OCI-LY1 (cell line): ENCODE results near the gene C2.

Experiments used
- H2AFZ ChIP-seq: fragments of 200-600 bp; sonication (generic), shearing (Covaris generic); 2 replicates; pipeline ENCODE4 v1.6.0; 2014; ENCODE audit warnings: antibody characterized with exemption, mild to moderate bottlenecking, low read length
- H3F3A ChIP-seq: fragments of 200-600 bp; sonication (generic), shearing (Covaris generic); 2 replicates; pipeline ENCODE4 v1.6.0; 2014; ENCODE audit warnings: mild to moderate bottlenecking, antibody characterized with exemption, low read length, moderate library complexity; ENCODE audit not compliant: insufficient read depth
- H3K27ac ChIP-seq: fragments of 200-600 bp; sonication (generic); 2 replicates; pipeline ENCODE4 v1.5.1; 2014; ENCODE audit warnings: low read length, mixed run types, mild to moderate bottlenecking, low read depth; ENCODE audit not compliant: poor library complexity, severe bottlenecking
- H3K27me3 ChIP-seq: fragments of 200-600 bp; sonication (generic); 2 replicates; pipeline ENCODE4 v1.6.0; 2014; ENCODE audit warnings: antibody characterized with exemption, mild to moderate bottlenecking, low read length, moderate library complexity; ENCODE audit not compliant: insufficient read depth
- H3K36me3 ChIP-seq: fragments of 200-600 bp; sonication (generic); 2 replicates; pipeline ENCODE4 v1.6.1; 2014; ENCODE audit warnings: mild to moderate bottlenecking, antibody characterized with exemption, low read length, moderate library complexity, mixed read lengths; ENCODE audit not compliant: insufficient read depth
- H3K4me1 ChIP-seq: fragments of 200-600 bp; sonication (generic); 2 replicates; pipeline ENCODE4 v1.5.1; 2014; ENCODE audit warnings: mild to moderate bottlenecking, low read length, moderate library complexity; ENCODE audit not compliant: insufficient read depth, severe bottlenecking
- H3K4me2 ChIP-seq: fragments of 200-600 bp; sonication (generic), shearing (Covaris generic); 2 replicates; pipeline ENCODE4 v1.6.1; 2014; ENCODE audit warnings: low read length
- H3K4me3 ChIP-seq: fragments of 200-600 bp; sonication (generic); 2 replicates; pipeline ENCODE4 v1.5.1; 2014; ENCODE audit warnings: low read length, low read depth, mild to moderate bottlenecking, mixed read lengths; ENCODE audit not compliant: poor library complexity, severe bottlenecking
- H3K79me2 ChIP-seq: fragments of 200-600 bp; shearing (Covaris generic); 2 replicates; pipeline ENCODE4 v1.6.1; 2016; ENCODE audit warnings: mixed run types, low read length, mixed read lengths; ENCODE audit not compliant: insufficient read depth
- H3K9ac ChIP-seq: fragments of 200-600 bp; sonication (generic), shearing (Covaris generic); 2 replicates; pipeline ENCODE4 v1.6.1; 2014; ENCODE audit warnings: mild to moderate bottlenecking, low read length, mixed read lengths
- H3K9me2 ChIP-seq: fragments of 200-600 bp; sonication (generic), shearing (Covaris generic); 2 replicates; pipeline ENCODE4 v1.6.1; 2014; ENCODE audit warnings: low read depth, mild to moderate bottlenecking, low read length, mixed read lengths
- H3K9me3 ChIP-seq: fragments of 200-600 bp; shearing (Covaris generic); 2 replicates; pipeline ENCODE4 v1.6.1; 2014; ENCODE audit warnings: low read length, mixed read lengths
- H4K20me1 ChIP-seq: fragments of 200-600 bp; sonication (generic), shearing (Covaris generic); 2 replicates; pipeline ENCODE4 v1.6.0; 2016; ENCODE audit warnings: mild to moderate bottlenecking, low read length; ENCODE audit not compliant: insufficient read depth
- CTCF ChIP-seq: fragments of 200-600 bp; sonication (generic), shearing (Covaris generic); IDR thresholded peaks from 2 replicates; pipeline ENCODE4 v1.5.1; 2017; ENCODE audit warnings: mild to moderate bottlenecking, antibody characterized with exemption, low read length, moderate library complexity, mixed read lengths
- EZH2 ChIP-seq: fragments of 200-600 bp; sonication (generic), shearing (Covaris generic); IDR thresholded peaks from 2 replicates; pipeline ENCODE4 v1.8.0; 2017; ENCODE audit warnings: borderline replicate concordance, mixed run types, mild to moderate bottlenecking, antibody characterized with exemption, low read length, moderate library complexity, mixed read lengths

Gene C2

GRCh38 chr6:31935823-31936222 lies 8.3 kb downstream of the C2 start:
- Histone ChIP-seq H3K27ac (no peak overlapping the region), H3K27me3 (no peaks in the 10 kb centered on the region), H3K36me3 (no peaks in the 10 kb centered on the region), H4K20me1 (no peaks in the 10 kb centered on the region), H3F3A (no peaks in the 10 kb centered on the region), H3K4me3 (no peak overlapping the region), H3K9ac (no peak overlapping the region), H3K9me2 (no peaks in the 10 kb centered on the region), H2AFZ (no peak overlapping the region), H3K4me2 (no peak overlapping the region), H3K79me2 (no peaks in the 10 kb centered on the region), H3K4me1 (no peaks in the 10 kb centered on the region), H3K9me3 (no peaks in the 10 kb centered on the region)
- TF ChIP-seq CTCF (no peak), EZH2 (no peak)

- Histone ChIP-seq H4K20me1 (no peaks in the 10 kb centered on the region), H3K4me2 (no peak overlapping the region)
Measured at GRCh38 chr6:31940256-31940664, 12.7 kb downstream of the C2 start.

GRCh38 chr6:31943742-31944141 lies 16.2 kb downstream of the C2 start:
- Histone ChIP-seq H3K9me3 (no peaks in the 10 kb centered on the region), H3K4me3 (no peak overlapping the region), H3K27ac (no peak overlapping the region), H3F3A (no peaks in the 10 kb centered on the region), H3K9me2 (no peaks in the 10 kb centered on the region), H3K4me2 (no peak overlapping the region), H3K79me2 (no peaks in the 10 kb centered on the region), H4K20me1 (no peaks in the 10 kb centered on the region), H3K27me3 (peaks cover 11% of the 10 kb centered on the region), H3K9ac (no peak overlapping the region), H2AFZ (no peak overlapping the region), H3K4me1 (no peaks in the 10 kb centered on the region), H3K36me3 (no peaks in the 10 kb centered on the region)
- TF ChIP-seq EZH2 (no peak), CTCF (no peak)

More at GRCh38 chr6:31940256-31940664, 12.7 kb downstream of the C2 start:
- H3K4me3 ChIP-seq = no peak overlapping the region
- no peaks in the 10 kb centered on the region for H3K79me2 ChIP-seq
- H2AFZ ChIP-seq = no peak overlapping the region
- H3K27ac ChIP-seq = no peak overlapping the region
- H3K9me3 ChIP-seq = no peaks in the 10 kb centered on the region
- no peaks in the 10 kb centered on the region for H3K9me2 ChIP-seq
- TF ChIP-seq EZH2 = no peak
- no peak for TF ChIP-seq CTCF
- H3K9ac ChIP-seq = no peak overlapping the region
- no peaks in the 10 kb centered on the region for H3K4me1 ChIP-seq
- peaks cover 6% of the 10 kb centered on the region for H3K27me3 ChIP-seq
- no peaks in the 10 kb centered on the region for H3K36me3 ChIP-seq
- H3F3A ChIP-seq = no peaks in the 10 kb centered on the region
